T-cell (primary cell): Measurements from ENCODE around the gene LSAMP. TPM values are rescaled to one million over a fixed set of nuclear protein-coding genes. Genes with fewer than 3 reads are reported as not detected.

ENCODE experiments used
- ATAC-seq, 4 experiments: fragments of 200-7000 bp in 3 of 4; fragments of 150-1000 bp in 1 of 4; cut with Tn5 transposase; replicated peaks in 1 of 4; 1 replicate in 3 of 4; 2 replicates in 1 of 4; pipeline ENCODE4 v1.10.0; 2021; ENCODE audit warnings: moderate library complexity in 3 of 4, mild to moderate bottlenecking in 2 of 4, moderate number of reproducible peaks in 1 of 4
- CTCF ChIA-PET, 2 donors: fragments of 300-600 bp; sonication (Branson Sonifier 250); formaldehyde crosslinking; loops; one replicate each; lab custom pipeline; 2022; ENCODE audit warnings: antibody characterized with exemption in 2 of 2; lab: Charles Lee
- POLR2A ChIA-PET, 2 donors: fragments of 300-600 bp; sonication (Branson Sonifier 250); formaldehyde crosslinking; loops; one replicate each; lab custom pipeline; 2022; ENCODE audit warnings: antibody characterized with exemption in 2 of 2; lab: Charles Lee
- DNase-seq, 35 experiments: peaks; one replicate each; pipeline versions ENCODE4 v3.0.0 to v3.0.0-alpha.2; 2013 to 2023
- H3K27ac ChIP-seq: one replicate; pipeline ENCODE4 v1.5.1; 2013; ENCODE audit warnings: low read length
- H3K27me3 ChIP-seq, 2 experiments: replicated peaks in 1 of 2; 1 replicate in 1 of 2; 2 replicates in 1 of 2; pipeline versions ENCODE4 v1.6.1 to v1.7.0; 2013; ENCODE audit warnings: low read length in 1 of 2, mixed read lengths in 1 of 2; ENCODE audit not compliant: control insufficient read depth in 2 of 2, insufficient read depth in 2 of 2; ENCODE audit errors: extremely low read depth in 1 of 2
- H3K36me3 ChIP-seq, 2 donors: 1 replicate in 1 of 2; 2 replicates in 1 of 2; pipeline versions ENCODE4 v1.6.1 to v1.7.0; 2013; ENCODE audit warnings: low read length in 1 of 2; ENCODE audit not compliant: control insufficient read depth in 2 of 2, insufficient read depth in 1 of 2; ENCODE audit errors: extremely low read depth in 1 of 2
- H3K4me1 ChIP-seq, 2 experiments: 1 replicate in 1 of 2; 2 replicates in 1 of 2; pipeline versions ENCODE4 v1.6.1 to v1.7.0; 2013; ENCODE audit warnings: low read length in 2 of 2, mixed read lengths in 1 of 2; ENCODE audit not compliant: insufficient read depth in 2 of 2, control insufficient read depth in 1 of 2; ENCODE audit errors: extremely low read depth in 1 of 2
- H3K4me3 ChIP-seq, 2 donors: 1 replicate in 1 of 2; 2 replicates in 1 of 2; pipeline versions ENCODE4 v1.5.1 to v1.7.0; 2013; ENCODE audit warnings: mild to moderate bottlenecking in 2 of 2, low read length in 1 of 2, moderate library complexity in 1 of 2; ENCODE audit not compliant: control insufficient read depth in 1 of 2; ENCODE audit errors: extremely low read depth in 1 of 2
- H3K9me3 ChIP-seq: 2 replicates; pipeline ENCODE4 v1.7.0; 2013
- H3K27ac Mint-ChIP-seq, 2 donors: one replicate each; pipeline ENCODE4 v1.8.0; 2020 to 2021; ENCODE audit warnings: mild to moderate bottlenecking in 2 of 2, mixed read lengths in 2 of 2
- H3K27me3 Mint-ChIP-seq, 2 donors: one replicate each; pipeline ENCODE4 v1.8.0; 2021 to 2022; ENCODE audit warnings: mixed read lengths in 2 of 2
- H3K36me3 Mint-ChIP-seq: one replicate; pipeline ENCODE4 v1.8.0; 2021; ENCODE audit warnings: mixed read lengths
- H3K4me1 Mint-ChIP-seq, 3 donors: one replicate each; pipeline ENCODE4 v1.8.0; 2020 to 2022; ENCODE audit warnings: mixed read lengths in 3 of 3, mild to moderate bottlenecking in 1 of 3
- H3K4me3 Mint-ChIP-seq, 3 donors: one replicate each; pipeline ENCODE4 v1.8.0; 2020 to 2022; ENCODE audit warnings: mild to moderate bottlenecking in 3 of 3, mixed read lengths in 3 of 3, moderate library complexity in 3 of 3
- H3K9me3 Mint-ChIP-seq, 3 donors: one replicate each; pipeline ENCODE4 v1.8.0; 2020 to 2022; ENCODE audit warnings: mixed read lengths in 3 of 3
- WGBS: methylation state at CpG from one replicate; pipeline ENCODE4 v1.1.5; 2013; ENCODE audit warnings: missing lambda C conversion rate; ENCODE audit not compliant: insufficient coverage; 5-methylcytosine and 5-hydroxymethylcytosine counted together
- total RNA-seq, 35 experiments: library from RNA in 6 of 35; stranded (reverse) in 6 of 35; fragments of 120-200 nt in 1 of 35; gene quantifications; one replicate each; pipeline versions ENCODE4 v1.2.1 to v1.2.4 and lab custom pipeline; 2013 to 2026

LSAMP gene
- total RNA-seq, 5 donors from 2014 or later (not counting 1 experiment from before 2014, with no cell fraction given), result 0.03 to 0.28 (median 0.06) TPM; not detected in 2

DNA sequence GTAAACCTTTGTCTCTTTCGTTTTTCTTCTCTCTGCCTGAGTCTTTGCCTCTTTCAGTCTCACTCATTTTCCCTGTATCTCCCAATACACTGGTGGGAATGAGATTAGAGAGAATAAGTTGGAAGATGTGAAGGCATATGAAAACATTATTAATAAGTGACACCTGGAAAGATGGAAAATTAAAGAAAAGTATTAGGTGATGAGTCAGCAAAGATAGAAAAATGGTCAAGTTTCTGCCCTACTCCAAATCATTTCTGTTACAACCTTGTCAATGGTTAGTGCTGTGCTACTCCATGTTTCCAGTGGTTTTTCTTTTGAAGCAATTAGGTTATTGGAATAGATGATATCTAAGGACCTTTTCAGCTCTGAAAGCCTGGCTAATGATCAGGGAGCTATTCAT is 252.8 kb downstream of the LSAMP start:
- H3K9me3 Mint-ChIP-seq, result peaks cover 4 to 9% (median 4%) of the 10 kb centered on the region in 3 donors
- ChIA-PET CTCF (no interaction called here), POLR2A (no interaction called here)
- no peaks in the 10 kb centered on the region for H3K36me3 ChIP-seq
- H3K27me3 ChIP-seq, result no peaks in the 10 kb centered on the region
- no peak overlapping the region for H3K4me3 ChIP-seq
- H3K4me1 Mint-ChIP-seq, result no peaks in the 10 kb centered on the region
- H3K4me1 ChIP-seq, result no peaks in the 10 kb centered on the region
- H3K27ac ChIP-seq, result no peak overlapping the region
- H3K9me3 ChIP-seq, result no peaks in the 10 kb centered on the region
- DNase-seq (no peak), ATAC-seq (no peak)
- WGBS, result no CpG with 5 or more reads among the region's 1 CpG
- no peak overlapping the region for H3K27ac Mint-ChIP-seq
- no peak overlapping the region for H3K4me3 Mint-ChIP-seq
- H3K27me3 Mint-ChIP-seq, result no peaks in the 10 kb centered on the region
- no peaks in the 10 kb centered on the region for H3K36me3 Mint-ChIP-seq

DNA sequence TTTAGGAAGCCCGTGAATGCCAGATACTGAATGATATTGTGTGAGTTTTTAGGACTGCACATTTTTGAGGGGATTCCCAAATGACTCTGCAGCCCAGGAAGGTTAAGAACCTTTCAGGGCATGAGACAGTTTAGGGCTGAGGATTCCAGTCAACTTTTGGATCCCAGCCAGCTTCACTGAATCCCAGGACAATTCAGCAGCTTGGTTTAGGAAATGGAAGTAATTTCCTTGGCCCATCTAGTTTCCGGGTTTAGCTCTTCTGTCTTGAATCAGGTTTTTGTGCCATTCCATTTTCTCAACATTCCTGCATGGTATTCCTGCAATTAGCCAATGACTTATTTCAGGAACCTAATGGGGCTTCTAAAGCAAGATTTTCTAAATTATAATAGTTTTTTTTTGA is 253.9 kb downstream of the LSAMP start:
- H3K4me3 ChIP-seq, result no peak overlapping the region
- Mint-ChIP-seq H3K27ac (no peak overlapping the region), H3K4me1 (no peaks in the 10 kb centered on the region), H3K27me3 (no peaks in the 10 kb centered on the region), H3K36me3 (no peaks in the 10 kb centered on the region), H3K9me3 (peaks cover 3 to 4% (median 4%) of the 10 kb centered on the region in 3 donors), H3K4me3 (no peak overlapping the region)
- no peak overlapping the region for H3K27ac ChIP-seq
- ChIA-PET CTCF (no interaction called here), POLR2A (no interaction called here)
- H3K4me1 ChIP-seq, result no peaks in the 10 kb centered on the region
- DNase-seq (no peak), ATAC-seq (no peak)
- H3K36me3 ChIP-seq, result no peaks in the 10 kb centered on the region
- no CpG with 5 or more reads among the region's 2 CpGs for WGBS
- no peaks in the 10 kb centered on the region for H3K27me3 ChIP-seq
- H3K9me3 ChIP-seq, result no peaks in the 10 kb centered on the region

DNA sequence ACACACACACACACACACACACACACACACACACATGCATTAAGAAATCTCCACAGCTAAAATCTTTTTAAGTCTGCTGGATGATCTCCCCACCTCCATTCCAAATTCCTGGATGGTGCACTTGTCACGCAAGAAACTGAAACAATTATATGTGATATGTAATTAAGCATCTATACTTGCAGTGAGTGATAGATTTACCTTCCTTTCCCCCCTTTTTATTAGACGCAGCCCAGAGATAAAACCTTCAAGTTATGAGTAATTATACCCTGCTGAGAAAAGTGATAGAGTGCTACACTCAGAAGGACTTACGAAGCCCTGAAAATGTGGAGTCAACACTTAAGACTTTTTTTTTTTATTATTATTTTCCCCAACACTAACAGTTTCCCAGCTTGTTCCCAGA is 255.2 kb downstream of the LSAMP start:
- POLR2A ChIA-PET, result no interaction called here
- no peak for DNase-seq
- Mint-ChIP-seq H3K4me1 (no peaks in the 10 kb centered on the region), H3K4me3 (no peak overlapping the region), H3K9me3 (peaks cover 3 to 4% (median 4%) of the 10 kb centered on the region in 3 donors), H3K27me3 (no peaks in the 10 kb centered on the region), H3K36me3 (no peaks in the 10 kb centered on the region), H3K27ac (no peak overlapping the region)
- Histone ChIP-seq H3K4me3 (no peak overlapping the region), H3K27me3 (no peaks in the 10 kb centered on the region), H3K36me3 (no peaks in the 10 kb centered on the region), H3K27ac (no peak overlapping the region), H3K9me3 (no peaks in the 10 kb centered on the region), H3K4me1 (no peaks in the 10 kb centered on the region)
- no peak for ATAC-seq
- CTCF ChIA-PET, result no interaction called here
- no CpG with 5 or more reads among the region's 3 CpGs for WGBS

DNA sequence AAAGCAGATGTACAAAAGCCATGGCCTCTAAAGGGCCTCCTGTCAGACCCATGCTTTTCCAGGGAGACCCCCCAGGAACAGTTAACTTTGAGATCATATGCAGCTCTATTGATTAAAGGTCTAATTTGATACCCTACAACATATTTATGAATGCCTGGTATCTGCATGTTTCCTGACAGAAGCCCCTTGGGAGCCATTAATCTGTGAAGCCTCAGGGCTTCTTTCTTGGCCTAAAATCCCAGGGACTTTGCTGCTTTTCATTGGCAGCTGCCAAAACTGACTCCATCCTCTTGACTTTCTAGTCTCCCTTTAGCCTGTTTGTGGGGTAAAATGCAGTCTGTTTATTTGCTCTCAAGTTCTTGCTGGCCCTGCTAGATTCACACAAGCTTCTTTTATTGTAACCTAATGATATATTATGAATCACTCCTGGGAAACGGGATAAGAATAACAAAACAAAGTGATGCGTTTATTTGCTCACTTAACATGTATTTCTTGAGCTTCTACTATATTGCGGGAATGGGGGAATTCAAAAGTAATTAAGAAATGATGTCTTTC is 257.0 kb downstream of the LSAMP start:
- no peaks in the 10 kb centered on the region for H3K4me1 Mint-ChIP-seq
- DNase-seq, result no peak
- CTCF ChIA-PET, result no interaction called here
- no peaks in the 10 kb centered on the region for H3K36me3 Mint-ChIP-seq
- H3K9me3 Mint-ChIP-seq, result no peaks in the 10 kb centered on the region
- no CpG with 5 or more reads among the region's 3 CpGs for WGBS
- H3K4me3 Mint-ChIP-seq, result no peak overlapping the region
- H3K4me3 ChIP-seq, result no peak overlapping the region
- no peak for ATAC-seq
- H3K27me3 ChIP-seq, result no peaks in the 10 kb centered on the region
- H3K36me3 ChIP-seq, result no peaks in the 10 kb centered on the region
- H3K4me1 ChIP-seq, result no peaks in the 10 kb centered on the region
- POLR2A ChIA-PET, result no interaction called here
- no peaks in the 10 kb centered on the region for H3K27me3 Mint-ChIP-seq
- H3K27ac ChIP-seq, result no peak overlapping the region
- no peaks in the 10 kb centered on the region for H3K9me3 ChIP-seq
- no peak overlapping the region for H3K27ac Mint-ChIP-seq

DNA sequence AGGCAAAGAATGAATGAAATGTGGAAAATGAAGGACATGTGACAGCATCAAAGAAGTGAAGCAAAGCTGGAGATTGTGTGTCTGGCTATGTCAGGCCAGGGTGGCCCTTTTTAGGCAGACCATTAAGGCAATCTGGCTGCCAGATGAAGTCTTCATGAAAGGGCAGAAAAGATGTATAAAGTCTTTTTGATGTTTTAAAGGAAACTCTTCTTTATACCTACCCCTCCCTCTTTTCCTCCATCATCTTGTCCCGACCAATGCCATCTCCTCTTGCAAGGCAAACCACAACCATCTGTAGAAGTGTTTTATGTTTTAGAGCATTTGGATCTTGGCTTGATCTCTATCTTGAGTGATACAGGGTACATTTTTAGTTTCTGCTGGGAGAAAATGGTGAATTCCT is 259.2 kb downstream of the LSAMP start:
- CTCF ChIA-PET, result no interaction called here
- H3K27ac ChIP-seq, result no peak overlapping the region
- H3K27me3 Mint-ChIP-seq, result no peaks in the 10 kb centered on the region

DNA sequence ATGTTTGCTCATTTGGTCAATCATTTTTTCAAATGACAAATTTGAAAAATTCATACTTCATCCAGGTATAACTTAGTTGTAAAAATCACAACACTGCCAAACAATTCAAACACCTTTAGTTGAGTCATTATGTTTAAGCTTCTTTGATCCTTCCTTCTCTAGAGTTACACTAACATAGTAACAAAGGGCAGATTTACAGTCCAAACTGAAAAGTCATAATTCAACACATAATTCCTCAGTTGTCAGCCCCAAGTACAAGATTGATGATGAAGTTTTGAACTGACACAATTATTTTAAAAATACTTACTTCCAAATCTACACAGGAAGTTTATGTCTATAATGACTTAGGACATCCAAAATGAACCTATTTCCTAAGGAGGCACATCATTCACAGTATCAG is 264.1 kb downstream of the LSAMP start:
- H3K27ac ChIP-seq, result no peak overlapping the region
- ATAC-seq (no peak), DNase-seq (no peak)
- no peak overlapping the region for H3K27ac Mint-ChIP-seq
- peaks cover 0 to 4% (median 0%) of the 10 kb centered on the region in 3 donors for H3K9me3 Mint-ChIP-seq
- H3K27me3 ChIP-seq, result no peaks in the 10 kb centered on the region
- H3K4me3 ChIP-seq, result no peak overlapping the region
- H3K36me3 Mint-ChIP-seq, result no peaks in the 10 kb centered on the region
- ChIA-PET CTCF (no interaction called here), POLR2A (no interaction called here)
- no peak overlapping the region for H3K4me3 Mint-ChIP-seq
- H3K9me3 ChIP-seq, result no peaks in the 10 kb centered on the region
- H3K4me1 Mint-ChIP-seq, result no peaks in the 10 kb centered on the region
- no peaks in the 10 kb centered on the region for H3K4me1 ChIP-seq
- no peaks in the 10 kb centered on the region for H3K36me3 ChIP-seq
- no peaks in the 10 kb centered on the region for H3K27me3 Mint-ChIP-seq

More for the DNA sequence above, 259.2 kb downstream of the LSAMP start:
- no peaks in the 10 kb centered on the region for H3K36me3 ChIP-seq
- Mint-ChIP-seq H3K9me3 (peaks cover 0 to 4% (median 0%) of the 10 kb centered on the region in 3 donors), H3K36me3 (no peaks in the 10 kb centered on the region), H3K4me3 (no peak overlapping the region), H3K4me1 (no peaks in the 10 kb centered on the region), H3K27ac (no peak overlapping the region)
- no CpG with 5 or more reads among the region's 1 CpG for WGBS
- no peaks in the 10 kb centered on the region for H3K27me3 ChIP-seq
- no peaks in the 10 kb centered on the region for H3K4me1 ChIP-seq
- no peak overlapping the region for H3K4me3 ChIP-seq
- DNase-seq, result no peak
- POLR2A ChIA-PET, result no interaction called here
- no peak for ATAC-seq
- no peaks in the 10 kb centered on the region for H3K9me3 ChIP-seq

DNA sequence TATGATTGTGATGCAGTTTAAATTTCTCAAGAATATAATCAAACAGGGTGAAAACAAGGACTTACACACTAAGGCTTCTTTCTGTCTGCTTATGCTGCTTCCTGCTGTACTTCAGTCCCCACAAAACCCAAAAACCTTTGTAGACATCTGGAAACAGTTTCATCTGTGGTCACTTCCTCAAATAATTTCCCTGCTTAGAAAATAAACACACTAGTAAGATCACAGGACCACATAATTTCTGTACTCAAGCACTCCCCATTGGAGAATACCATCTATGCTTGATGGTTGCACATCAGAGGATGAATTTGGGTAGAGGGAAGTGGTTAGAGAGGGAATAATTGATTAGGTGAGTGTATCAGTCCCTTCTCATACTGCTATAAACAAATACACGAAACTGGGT is 266.2 kb downstream of the LSAMP start:
- Mint-ChIP-seq H3K9me3 (peaks cover 0 to 4% (median 0%) of the 10 kb centered on the region in 3 donors), H3K27ac (no peak overlapping the region), H3K4me3 (no peak overlapping the region), H3K27me3 (no peaks in the 10 kb centered on the region), H3K4me1 (no peaks in the 10 kb centered on the region), H3K36me3 (no peaks in the 10 kb centered on the region)
- Histone ChIP-seq H3K4me3 (no peak overlapping the region), H3K27ac (no peak overlapping the region), H3K27me3 (no peaks in the 10 kb centered on the region), H3K4me1 (no peaks in the 10 kb centered on the region), H3K36me3 (no peaks in the 10 kb centered on the region), H3K9me3 (no peaks in the 10 kb centered on the region)
- DNase-seq, result no peak
- ATAC-seq, result no peak
- WGBS, result no CpG with 5 or more reads among the region's 1 CpG
- ChIA-PET POLR2A (no interaction called here), CTCF (no interaction called here)
